Kidney capillary endothelial cell (primary cell): Measurements from ENCODE around the gene CDX2.
"Not testable (repeated sequence)": the region's sequence is repeated elsewhere in the genome, so short reads cannot be mapped to it uniquely, and the experiment has no call there.

Source experiments
- DNase-seq: peaks from one replicate; pipeline ENCODE4 v3.0.0-alpha.2; 2018; ENCODE audit warnings: low spot score

CDX2 gene, protein sequence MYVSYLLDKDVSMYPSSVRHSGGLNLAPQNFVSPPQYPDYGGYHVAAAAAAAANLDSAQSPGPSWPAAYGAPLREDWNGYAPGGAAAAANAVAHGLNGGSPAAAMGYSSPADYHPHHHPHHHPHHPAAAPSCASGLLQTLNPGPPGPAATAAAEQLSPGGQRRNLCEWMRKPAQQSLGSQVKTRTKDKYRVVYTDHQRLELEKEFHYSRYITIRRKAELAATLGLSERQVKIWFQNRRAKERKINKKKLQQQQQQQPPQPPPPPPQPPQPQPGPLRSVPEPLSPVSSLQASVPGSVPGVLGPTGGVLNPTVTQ

DNA sequence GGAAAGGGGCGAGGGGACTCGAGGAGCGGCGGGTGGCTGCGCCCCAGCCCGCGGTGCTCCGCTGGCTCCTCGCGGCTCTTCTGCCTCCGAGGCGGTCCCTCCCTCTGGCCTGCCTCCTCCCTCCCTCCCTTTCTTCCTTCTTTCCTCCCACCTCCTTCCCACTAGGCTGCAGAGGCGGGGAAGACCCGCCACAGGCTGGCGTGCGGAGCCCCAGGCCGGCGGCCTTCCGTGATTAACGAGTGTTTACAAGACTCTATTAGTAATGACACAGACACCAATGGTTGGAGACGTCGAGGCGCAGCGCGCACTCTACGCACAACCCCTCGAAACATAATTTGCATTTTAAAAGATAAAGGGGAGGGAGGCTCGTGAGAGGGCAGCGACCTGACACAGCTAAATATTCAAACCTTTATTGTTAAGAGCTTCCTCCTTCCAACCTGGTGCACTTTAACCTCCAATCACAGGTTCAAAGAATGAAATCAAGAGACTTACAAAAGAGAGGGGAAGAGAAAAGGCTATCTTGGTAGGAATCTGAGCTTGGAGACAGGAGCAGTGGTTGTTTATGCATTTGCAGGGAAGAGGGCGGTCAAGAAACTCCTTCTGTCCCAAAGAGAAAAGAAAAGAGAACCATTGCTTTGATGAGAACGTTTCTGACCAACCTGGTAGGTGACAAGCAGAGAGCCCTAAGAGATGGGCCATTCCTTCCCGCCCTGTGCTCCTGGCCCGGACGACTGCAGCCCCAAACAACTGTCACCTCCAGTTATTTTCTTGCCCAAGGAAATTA lies at the start of gene CDX2:
CDX2 (minus strand) TSS at position 234 of the 784 bp plus-strand sequence. CDS start 309 bp downstream, outside the sequence.
- DNase-seq, result no peak

DNA sequence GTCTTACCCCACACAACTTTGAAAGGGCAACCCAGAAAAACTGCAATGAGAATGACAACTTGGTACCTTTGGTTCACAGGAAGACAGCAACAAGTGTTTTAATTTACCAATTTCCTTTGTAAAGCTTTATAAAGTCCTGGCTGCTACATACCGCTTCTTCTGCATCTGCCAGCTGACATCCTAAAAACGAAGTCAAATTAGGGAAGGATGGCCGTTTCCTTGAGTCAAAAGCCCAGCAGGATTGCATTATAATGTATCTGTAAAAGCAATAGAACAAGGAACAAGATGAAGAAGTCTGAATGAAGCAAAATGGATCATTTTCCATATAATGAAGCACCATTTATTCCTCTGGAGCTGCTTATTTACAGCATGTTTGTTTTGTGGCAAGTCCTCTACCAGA lies 45.2 kb upstream of the CDX2 start:
- no peak for DNase-seq

DNA sequence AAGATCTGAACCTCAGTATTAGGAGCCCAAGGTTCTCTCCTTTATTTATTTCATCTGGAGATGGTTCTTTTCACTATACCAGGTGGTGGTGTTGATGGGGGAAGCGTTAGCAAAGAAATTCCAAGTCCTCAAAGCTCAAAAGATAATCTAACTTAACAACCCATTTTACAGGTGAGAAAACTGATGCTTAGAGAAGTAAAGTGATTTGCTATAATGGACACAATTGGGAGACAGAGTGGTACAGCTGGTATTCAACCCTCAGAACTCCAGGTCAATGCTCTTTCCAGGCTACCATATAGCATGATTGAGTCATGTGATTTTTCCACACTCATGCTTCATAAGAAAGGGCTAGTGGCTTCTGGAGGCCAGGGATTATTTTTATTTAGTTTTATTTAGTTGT lies 44.4 kb upstream of the CDX2 start:
- DNase-seq, result no peak

DNA sequence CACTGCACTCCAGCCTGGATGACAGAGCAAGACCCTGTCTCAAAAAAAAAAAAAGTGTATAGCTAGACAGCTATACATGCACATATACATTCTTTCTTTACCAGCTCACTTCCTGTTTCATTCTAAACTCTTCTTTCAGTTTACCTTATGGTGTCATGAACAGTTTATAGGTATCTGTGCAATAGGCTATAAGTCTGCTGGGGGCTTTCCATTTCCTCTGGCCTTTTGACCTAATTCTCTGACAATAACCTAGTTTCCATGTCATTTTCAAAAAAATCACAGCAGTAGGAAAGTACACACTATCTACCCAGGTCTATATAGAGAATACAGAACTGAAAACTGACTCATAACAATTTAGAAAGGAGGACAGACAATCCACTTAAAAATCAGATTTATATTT lies 43.8 kb upstream of the CDX2 start:
- no peak for DNase-seq

DNA sequence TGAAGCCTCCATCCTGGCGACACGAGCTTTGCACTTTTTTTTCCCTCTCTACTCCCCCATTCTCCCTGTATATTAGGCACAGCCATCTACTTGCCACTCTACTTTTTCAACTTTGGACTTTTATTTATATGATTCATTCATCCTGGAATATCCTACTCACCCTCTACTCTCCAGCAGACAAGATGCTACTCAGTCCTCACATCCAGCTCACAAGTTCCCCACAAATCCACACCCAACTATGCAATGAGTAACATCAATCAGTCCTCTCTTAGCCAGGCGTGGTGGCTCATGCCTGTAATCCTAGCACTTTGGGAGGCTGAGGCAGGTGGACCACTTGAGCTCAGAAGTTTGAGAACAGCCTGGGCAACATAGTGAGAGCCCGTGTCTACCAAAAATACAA lies 43.3 kb upstream of the CDX2 start:
- no peak for DNase-seq

DNA sequence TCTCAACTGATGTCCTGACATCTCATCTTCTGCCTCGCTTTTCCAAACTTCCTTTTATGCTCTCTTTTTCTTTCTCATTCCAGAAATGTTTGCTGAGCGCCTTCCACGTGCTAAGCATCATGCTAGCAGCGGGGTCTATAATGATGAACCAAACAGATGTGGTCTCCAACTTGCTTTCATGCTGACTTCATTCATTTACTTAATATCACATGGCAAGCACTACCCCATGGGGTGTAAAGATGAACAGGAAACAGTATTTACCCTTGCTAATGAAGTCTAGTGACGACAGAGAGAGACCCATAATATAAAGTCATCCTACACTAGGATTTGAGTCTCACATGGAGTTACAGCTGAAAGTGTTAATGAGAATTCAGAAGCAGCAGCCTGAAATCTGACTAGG lies 40.9 kb upstream of the CDX2 start:
- DNase-seq, result no peak

DNA sequence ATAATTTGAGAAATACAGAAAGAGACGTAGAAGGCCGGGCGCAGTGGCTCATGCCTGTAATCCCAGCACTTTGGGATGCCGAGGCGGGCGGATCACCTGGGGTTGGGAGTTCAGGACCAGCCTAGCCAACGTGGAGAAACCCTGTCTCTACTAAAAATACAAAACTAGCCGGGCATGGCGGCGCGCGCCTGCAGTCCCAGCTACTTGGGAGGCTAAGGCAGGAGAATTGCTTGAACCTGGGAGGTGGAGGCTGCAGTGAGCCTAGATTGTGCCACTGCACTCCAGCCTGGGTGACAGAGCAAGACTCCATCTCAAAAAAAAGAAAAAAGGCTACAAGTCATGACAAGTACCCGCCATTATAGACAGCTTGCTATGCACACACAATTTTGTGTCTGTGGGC lies 35.9 kb upstream of the CDX2 start:
- DNase-seq, result not testable (repeated sequence)

DNA sequence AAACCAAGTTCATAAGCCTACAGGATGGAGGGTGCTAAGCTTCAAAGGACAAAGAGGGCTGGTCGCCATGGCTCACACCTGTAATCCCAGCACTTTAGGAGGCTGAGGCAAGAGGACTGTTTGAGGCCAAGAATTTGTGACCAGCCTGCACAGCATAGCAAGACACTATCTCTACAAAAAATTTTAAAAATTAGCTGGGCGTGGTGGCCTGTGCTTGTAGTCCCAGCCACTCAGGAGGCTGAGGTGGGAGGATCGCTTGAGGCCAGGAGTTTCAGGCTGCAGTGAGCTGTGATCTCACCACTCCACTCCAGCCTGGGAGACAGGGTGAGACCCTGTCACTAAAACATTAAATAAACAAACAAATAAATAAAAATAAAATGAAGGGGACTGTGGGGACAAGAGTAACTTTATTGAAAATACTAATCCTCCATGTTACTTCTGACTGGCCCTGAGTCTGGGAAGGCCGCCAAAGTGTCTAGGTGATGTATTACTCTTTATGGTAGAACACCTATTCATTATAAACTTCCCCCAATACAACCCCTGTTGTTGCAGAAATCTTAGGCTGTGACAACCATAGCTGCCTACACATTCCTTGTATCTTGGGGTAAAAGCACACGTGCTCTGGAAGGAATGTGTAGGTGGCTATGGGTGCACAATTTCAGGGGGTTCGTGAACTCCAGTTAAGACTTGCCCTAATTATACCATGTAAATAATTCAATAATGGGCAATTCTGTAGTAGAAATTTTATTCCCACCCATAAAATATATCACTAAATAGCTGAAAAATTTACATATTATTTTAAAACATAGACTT lies 34.0 kb upstream of the CDX2 start:
- no peak for DNase-seq

DNA sequence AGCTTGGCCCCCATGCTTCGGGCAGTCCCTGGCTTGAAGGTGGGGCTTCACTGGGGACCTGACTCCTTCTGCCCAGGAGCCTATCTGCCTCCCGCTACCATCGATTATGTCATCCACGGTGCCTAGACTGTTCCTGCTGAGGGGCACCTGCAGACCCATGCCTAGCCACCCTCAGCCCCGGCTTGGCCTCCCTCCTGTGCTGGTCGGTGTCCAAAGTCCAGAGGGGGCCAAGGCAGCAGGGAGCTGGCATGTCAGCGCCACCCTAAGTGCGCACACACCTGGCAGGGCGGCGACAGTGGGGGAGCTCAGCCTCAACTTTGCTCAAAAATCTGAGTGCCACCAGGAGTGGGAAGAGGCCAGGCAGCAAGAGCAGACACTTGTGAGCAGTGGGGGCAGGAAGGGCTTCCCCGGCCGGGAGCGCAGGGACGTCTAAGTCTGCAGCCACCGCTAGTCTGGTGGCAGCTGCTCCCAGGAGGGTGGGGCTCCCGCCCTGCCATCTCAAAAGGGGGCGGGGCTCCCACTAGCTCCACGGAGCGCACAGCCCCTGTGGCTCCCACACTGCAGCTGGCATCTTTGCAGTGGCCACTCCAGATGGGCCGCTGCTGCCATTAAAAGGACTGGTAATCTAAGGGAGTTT lies 32.8 kb upstream of the CDX2 start:
- no peak for DNase-seq

DNA sequence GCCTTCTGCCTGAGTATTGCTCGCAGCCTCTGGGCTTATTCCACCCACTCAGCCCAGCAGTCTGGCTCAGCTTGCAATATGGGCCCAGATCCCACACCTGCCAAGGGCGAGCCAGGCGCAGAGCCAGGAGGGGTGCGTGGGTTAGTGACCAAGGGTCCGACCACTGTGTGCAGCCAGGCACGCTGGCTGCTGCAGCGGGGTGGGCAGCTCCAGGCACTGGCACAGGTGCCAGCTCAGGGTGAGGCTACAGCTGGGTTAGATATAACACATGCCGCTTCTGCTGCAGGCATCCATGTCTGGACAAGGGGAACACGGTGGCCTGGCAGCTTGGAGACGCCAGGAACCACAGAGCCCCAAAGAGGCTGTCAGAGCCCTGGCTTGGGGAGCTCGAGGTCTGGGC lies 31.9 kb upstream of the CDX2 start:
- DNase-seq, result no peak

DNA sequence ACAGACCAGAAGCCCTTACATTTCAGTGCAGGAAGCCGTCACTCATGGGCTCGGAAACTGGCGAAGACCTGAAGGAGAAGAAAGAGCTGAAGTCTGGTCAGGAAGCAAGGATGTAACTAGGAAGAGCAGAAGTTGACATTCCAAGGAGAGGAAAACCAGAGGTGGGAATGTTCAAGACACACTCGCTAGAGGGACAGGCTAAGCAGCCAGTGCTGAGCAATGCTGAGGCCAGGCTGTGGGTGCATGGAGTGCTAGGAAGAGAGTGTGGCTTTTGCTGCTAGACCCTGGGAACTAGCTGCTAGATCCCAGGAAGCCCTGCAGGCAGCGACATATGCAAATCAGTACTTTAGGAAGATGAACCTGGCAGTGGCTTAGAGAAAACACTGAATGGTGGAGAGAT lies 31.5 kb upstream of the CDX2 start:
- DNase-seq, result no peak

DNA sequence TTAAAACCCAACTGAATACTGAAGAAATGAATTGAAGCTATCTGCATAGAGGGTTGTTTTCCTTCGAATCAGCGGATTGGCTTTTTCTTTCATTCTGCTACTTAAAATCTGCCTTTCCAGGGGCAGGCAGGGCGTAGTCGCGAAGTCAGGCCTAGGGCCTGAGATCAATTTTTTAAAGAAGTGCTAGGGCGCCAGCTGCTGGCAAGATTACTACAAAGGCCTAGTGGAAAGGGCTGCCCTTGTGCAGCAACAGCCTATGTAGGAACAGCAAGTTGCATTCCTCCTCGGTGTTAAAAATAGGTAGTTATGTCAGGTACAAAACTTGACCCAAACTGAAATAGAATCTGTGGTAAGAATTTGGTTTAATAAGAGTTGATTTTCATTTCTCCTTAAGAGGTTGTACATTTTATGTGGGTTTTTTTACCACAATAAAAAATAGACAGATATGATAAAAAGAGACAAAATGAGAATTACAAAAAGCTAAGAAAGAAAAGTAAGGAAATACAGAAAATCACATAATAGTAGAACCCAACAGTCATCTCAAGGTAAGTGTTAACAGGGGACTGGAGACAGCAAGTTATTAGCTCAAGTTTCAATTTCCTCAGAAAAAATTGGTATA lies 28.9 kb upstream of the CDX2 start:
- DNase-seq, result no peak

DNA sequence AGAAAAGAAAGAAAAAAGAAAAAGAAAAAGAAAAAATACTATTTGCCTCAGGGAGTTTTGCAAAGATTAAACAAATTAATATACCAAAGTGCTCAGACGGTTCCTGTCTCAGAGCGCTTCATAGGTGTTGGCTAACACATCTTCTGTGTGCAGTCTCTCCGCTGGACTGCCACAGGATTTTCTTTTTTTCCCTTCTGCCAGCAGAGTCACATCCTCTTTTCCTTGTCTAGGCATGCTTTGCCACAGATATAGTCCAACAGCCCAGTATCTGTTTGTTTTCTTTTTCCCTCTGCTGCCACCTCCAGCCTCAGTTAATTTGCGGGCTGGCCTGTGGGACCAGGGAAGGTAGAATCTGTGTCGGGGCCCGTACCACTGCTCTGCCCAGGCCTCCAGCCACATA lies 22.8 kb upstream of the CDX2 start:
- no peak for DNase-seq

DNA sequence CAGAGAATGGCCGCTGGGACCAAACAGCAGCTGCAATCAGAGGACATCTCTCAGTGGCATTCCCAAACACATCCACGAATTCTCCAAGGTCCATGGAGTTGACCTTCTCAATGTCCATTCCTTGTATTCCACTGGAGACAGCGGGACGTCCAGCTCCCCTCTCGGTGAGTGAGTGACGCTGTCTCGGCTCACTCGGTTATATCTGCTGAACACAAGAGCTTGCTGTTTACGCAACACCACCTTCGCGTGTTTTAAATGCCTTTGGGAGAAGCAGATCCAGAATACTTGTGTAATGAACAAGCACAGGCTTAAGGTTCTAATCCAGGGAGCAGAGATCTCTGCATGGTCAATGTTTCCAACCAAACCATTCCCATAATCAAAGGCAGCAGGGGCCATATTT lies 19.4 kb upstream of the CDX2 start, which contains the start of gene URAD:
URAD (minus strand) TSS at position 174 of the 400 bp plus-strand sequence; CDS start at position 118, 56 bp downstream.
- no peak for DNase-seq

DNA sequence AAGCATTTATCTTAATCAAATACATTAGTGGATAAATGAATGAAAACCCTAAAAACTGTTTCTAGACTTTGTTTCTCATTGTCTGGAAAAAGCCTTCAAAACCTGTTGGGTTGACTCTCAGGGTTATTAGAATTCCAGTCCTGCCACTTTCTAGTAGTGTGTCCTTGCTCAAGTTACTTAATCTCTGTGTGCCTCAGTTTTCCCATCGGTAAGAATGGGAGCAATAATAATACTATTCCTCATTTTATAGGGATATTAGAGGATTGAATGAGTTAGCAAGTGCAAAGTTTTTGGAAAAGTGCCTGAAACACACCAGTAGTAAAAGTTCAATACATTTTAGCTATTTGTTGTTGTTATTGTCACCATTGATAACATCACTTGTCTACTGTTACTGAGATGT lies 16.5 kb upstream of the CDX2 start:
- DNase-seq, result no peak

DNA sequence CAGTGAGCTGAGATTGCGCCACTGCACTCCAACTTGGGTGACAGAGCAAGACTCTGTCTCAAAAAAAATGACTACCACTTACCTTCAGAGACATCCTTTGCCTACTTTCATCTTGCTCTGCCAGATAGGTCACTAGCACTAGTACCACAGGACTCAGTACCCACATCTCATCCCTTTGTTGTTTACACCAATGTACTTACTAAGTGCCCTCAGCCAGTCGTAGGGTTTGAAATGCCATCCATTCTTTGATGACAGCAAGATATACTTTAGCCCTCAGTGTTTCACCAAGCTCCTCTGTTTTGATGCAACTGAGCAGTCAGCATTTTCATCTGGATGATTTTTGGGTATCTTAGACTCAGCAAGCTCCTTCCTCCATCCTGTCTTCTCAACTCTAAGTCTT lies 13.2 kb upstream of the CDX2 start:
- DNase-seq, result no peak

DNA sequence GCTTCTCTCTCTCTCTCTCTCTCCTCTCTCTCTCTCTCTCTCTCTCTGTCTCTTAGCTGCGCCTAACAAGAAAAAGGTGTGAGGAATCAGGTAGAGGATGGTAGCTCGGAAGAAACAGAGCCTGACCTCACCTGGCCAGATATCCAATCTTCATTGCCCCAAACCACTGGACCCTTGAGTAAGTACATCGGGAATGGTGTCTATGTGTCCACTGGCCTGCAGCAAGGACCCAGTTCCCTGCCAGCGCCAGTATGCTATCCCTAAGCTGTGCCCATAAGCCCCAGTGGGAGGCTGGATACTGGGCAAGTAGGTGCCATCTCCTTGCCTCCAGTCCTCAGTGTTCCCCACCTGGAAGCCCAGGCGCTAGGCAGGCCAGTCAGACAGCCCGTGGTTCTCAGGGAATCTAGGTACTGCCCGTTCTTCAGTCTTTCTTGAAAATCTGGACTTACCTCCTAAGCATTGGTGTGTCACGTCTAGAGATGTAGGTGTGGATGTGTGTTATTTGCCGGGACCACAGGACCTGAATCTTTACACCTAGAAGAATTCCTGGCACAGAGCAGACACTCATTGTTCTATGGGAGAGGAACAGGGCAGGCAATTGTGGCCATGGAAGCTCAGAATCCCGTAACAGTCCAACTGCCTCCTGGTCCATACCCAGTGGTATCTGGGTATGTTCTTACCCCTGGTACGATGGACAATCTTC lies 12.0 kb upstream of the CDX2 start:
- DNase-seq, result no peak

DNA sequence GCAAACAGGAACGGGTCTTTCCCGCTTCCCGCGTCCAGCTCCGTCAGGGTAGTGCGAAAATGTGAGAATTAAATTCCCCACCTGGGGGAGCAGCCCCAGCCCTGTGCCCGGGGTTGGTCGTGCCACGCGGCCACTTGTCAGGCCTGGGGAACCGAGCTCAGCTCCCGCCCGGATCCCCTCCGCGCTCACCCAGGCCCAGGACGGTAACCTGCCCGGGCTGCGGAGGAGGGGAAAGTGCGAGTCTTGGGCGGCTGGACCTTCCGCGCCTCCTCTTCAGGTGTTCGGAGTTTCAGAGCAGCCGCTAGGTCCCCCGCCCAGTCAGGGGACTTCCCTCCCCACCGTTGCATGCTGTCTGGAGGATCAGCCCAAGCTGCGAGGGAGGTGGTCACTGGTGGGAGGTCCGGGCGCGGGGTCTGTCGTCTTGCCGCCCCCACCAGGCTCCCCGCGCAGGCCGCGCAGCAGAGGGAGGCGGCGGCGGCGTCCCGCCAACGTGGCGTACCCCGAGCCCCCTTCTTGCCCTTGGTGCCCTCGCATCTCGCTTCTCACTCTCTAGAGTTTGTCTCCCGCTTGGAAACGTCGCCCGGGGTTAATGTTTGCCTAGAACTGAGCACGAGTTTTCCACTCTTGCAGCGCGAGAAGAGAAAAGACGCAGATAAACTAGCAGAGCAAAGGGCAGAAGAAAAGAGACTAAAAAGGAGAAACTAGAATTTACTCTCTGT lies 11.3 kb upstream of the CDX2 start:
- no peak for DNase-seq

DNA sequence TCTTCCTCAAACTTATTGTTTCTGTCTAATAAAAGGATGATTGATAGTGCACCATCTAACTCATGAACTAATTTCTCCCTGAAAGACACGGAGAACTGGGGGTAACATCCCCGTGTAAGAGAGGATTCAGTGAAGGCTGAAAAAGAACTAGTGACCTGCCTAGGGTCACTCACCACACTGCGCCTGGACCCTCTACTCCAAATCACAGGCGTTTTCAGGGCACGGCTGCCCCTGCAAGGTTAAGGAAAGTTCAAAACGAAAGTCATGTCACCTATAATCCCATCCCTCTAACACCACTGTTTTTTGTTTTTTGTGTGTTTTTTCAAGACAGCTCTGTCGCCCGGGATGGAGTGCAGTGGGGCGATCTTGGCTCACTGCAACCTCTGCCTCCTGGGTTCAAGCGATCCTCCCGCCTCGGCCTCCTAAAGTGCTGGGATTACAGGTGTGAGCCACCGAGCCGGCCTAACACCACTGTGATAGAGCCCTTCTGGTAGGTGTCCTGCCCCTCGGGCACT lies 10.7 kb upstream of the CDX2 start:
- DNase-seq, result no peak

DNA sequence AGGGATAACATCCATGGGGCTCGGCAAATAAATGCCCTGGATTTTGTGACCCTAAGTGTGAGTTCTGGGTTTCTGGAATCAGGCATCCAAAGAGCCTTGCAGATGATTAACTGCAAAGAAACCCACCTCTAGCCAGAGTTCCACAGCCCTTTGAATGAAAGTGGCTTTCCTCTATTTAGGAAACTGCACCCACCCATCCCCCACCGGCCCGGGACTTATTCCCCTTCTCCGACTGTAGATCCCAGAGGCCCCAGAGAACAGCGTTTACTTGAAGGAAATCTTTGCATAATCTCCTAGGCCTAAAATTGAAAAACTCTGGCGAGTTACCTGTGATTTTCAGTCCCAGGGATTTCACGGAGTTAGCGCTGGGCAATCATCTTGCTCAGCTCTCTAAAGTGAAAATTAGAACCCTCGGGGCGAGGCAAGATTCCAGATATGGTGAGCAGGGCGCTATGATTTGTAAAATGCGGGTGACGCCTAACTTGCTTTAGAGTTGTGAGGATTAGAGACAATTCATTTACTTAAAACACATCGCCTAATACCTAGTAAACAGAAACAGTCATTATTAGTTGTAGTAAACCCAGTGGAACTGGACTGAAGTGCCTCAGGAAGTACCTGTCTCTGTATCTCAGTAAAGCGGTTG lies 10.0 kb upstream of the CDX2 start:
- DNase-seq, result no peak
